RWPE2 (cell line): ENCODE results near the gene OR6M1.
A peak's percentile ranks its signal among the peaks of the same experiment; 100 is the strongest.

Source experiments
- ATAC-seq: fragments of 200-7000 bp; cut with Tn5 transposase; 3 replicates; pipeline ENCODE4 v1.9.1; 2021; ENCODE audit warnings: low read depth
- DNase-seq: peaks from one replicate; pipeline ENCODE4 v3.0.0-alpha.2; 2020; ENCODE audit warnings: low spot score
- H3K27ac ChIP-seq: fragments of 450-650 bp; 2 replicates; pipeline ENCODE4 v1.5.1; 2017; ENCODE audit warnings: mild to moderate bottlenecking; ENCODE audit not compliant: poor library complexity, severe bottlenecking
- H3K27me3 ChIP-seq: fragments of 250-450 bp; sonication (Bioruptor Pico); 2 replicates; pipeline ENCODE4 v1.5.1; 2021; ENCODE audit warnings: mild to moderate bottlenecking, moderate library complexity; ENCODE audit not compliant: insufficient read depth, poor library complexity, severe bottlenecking
- H3K36me3 ChIP-seq: fragments of 250-450 bp; sonication (Bioruptor Pico); 2 replicates; pipeline ENCODE4 v1.5.1; 2020; ENCODE audit warnings: low read depth, mild to moderate bottlenecking, moderate library complexity
- H3K4me1 ChIP-seq: fragments of 250-450 bp; sonication (Bioruptor Pico); 2 replicates; pipeline ENCODE4 v1.5.1; 2021; ENCODE audit warnings: mild to moderate bottlenecking, moderate library complexity; ENCODE audit not compliant: insufficient read depth, poor library complexity, severe bottlenecking
- H3K4me3 ChIP-seq: fragments of 250-450 bp; sonication (Bioruptor Pico); 2 replicates; pipeline ENCODE4 v1.5.1; 2021; ENCODE audit warnings: mild to moderate bottlenecking, moderate library complexity; ENCODE audit not compliant: severe bottlenecking
- H3K9me3 ChIP-seq: fragments of 250-450 bp; sonication (Bioruptor Pico); 2 replicates; pipeline ENCODE4 v1.5.1; 2021; ENCODE audit warnings: mild to moderate bottlenecking, moderate library complexity; ENCODE audit not compliant: severe bottlenecking
- TF ChIP-seq, protein P1 (sequence below): fragments of 450-650 bp; IDR thresholded peaks from one replicate; pipeline ENCODE4 v1.5.1; 2017; ENCODE audit warnings: mild to moderate bottlenecking, moderate library complexity; ENCODE audit not compliant: poor library complexity, severe bottlenecking

OR6M1 gene

DNA sequence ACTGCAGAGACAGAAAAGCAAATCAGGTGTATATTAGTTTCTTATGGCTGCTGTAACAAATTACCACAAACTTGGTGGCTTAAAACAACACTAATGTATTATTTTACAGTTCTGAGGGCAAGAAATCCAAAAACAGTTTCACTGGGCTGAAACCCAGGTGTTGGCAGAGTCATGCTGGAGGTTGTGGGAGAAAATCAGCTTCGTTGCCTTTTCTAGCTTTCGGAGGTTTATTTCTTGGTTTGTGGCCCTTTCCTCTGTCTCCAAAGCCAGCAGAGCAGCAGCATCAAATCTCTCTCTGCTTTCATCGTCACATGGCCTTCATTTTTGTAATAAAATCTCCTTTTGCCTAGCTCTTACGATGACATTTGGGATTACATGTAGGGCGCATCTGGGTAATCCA lies 33.0 kb upstream of the OR6M1 start:
- no peak overlapping the region for H3K4me3 ChIP-seq
- ATAC-seq (no peak), DNase-seq (no peak)
- H3K36me3 ChIP-seq: no peaks in the 10 kb centered on the region
- TF ChIP-seq, protein P1, sequence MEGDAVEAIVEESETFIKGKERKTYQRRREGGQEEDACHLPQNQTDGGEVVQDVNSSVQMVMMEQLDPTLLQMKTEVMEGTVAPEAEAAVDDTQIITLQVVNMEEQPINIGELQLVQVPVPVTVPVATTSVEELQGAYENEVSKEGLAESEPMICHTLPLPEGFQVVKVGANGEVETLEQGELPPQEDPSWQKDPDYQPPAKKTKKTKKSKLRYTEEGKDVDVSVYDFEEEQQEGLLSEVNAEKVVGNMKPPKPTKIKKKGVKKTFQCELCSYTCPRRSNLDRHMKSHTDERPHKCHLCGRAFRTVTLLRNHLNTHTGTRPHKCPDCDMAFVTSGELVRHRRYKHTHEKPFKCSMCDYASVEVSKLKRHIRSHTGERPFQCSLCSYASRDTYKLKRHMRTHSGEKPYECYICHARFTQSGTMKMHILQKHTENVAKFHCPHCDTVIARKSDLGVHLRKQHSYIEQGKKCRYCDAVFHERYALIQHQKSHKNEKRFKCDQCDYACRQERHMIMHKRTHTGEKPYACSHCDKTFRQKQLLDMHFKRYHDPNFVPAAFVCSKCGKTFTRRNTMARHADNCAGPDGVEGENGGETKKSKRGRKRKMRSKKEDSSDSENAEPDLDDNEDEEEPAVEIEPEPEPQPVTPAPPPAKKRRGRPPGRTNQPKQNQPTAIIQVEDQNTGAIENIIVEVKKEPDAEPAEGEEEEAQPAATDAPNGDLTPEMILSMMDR: no peak
- H3K27me3 ChIP-seq: peaks cover 2% of the 10 kb centered on the region
- H3K4me1 ChIP-seq: no peaks in the 10 kb centered on the region
- H3K9me3 ChIP-seq: no peaks in the 10 kb centered on the region
- H3K27ac ChIP-seq: no peak overlapping the region

DNA sequence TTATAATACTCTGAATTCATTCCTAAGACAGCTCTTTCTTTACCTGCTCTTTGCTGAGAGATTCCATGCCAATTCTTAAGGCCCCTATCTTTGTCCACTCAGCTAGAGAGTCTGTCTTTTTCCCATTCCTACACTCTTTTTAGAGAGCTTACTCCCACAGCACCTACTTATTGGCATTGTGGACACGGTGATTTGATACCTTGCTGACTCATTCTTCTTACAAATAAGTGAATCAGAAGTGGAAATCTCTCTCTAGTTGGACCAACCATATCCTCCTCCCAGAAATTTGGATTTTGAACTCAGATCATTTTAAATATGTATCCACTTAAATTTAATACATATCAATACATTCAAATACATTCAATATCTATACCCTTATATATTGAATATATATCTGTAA lies 32.5 kb upstream of the OR6M1 start:
- Histone ChIP-seq H3K27me3 (no peaks in the 10 kb centered on the region), H3K4me1 (no peaks in the 10 kb centered on the region), H3K27ac (no peak overlapping the region), H3K9me3 (no peaks in the 10 kb centered on the region), H3K36me3 (no peaks in the 10 kb centered on the region), H3K4me3 (no peak overlapping the region)
- TF ChIP-seq, protein P1: no peak
- ATAC-seq: peak; percentile 79
- no peak for DNase-seq

DNA sequence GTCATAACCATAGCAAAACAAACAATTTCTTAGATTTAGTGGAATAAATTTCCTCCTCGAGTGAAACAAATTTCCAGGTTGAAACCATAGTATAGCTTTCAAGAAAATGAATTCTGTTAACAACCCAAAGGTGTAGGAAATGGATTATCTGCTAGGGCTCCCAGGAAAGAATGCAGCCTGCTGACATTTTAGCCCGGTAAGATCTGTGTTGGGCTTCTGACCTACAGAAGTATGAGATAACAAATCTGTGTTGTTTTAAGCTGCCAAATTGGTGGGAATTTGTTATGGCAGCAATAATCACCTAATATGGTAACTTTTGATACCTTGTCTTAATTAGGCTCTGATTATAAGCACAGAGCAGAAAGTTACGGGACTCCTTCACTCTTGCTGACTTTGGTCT lies 32.0 kb upstream of the OR6M1 start:
- no peak overlapping the region for H3K27ac ChIP-seq
- no peaks in the 10 kb centered on the region for H3K9me3 ChIP-seq
- ATAC-seq (no peak), DNase-seq (no peak)
- TF ChIP-seq, protein P1: no peak
- H3K27me3 ChIP-seq: no peaks in the 10 kb centered on the region
- H3K36me3 ChIP-seq: no peaks in the 10 kb centered on the region
- H3K4me1 ChIP-seq: no peaks in the 10 kb centered on the region
- H3K4me3 ChIP-seq: no peak overlapping the region

DNA sequence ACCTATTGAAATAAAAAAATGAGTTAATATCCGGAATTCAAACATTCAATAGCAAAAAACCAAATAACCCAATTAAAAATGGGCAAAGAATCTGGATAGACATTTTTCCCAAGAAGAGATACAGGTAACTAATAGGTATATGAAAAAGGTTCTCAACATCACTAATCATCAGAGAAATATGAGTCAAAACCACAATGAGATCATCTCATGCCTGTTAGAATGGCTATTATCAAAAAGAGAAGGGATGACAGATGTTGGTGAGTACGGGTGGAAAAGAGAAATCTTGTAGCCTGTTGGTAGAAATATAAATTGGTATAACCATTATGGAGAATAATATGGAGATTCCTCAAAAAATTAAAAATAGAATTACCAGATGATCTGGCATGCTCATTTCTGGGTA lies 26.9 kb upstream of the OR6M1 start:
- Histone ChIP-seq H3K9me3 (no peaks in the 10 kb centered on the region), H3K36me3 (no peaks in the 10 kb centered on the region), H3K27ac (no peak overlapping the region), H3K27me3 (no peaks in the 10 kb centered on the region), H3K4me1 (no peaks in the 10 kb centered on the region), H3K4me3 (no peak overlapping the region)
- TF ChIP-seq, protein P1: no peak
- DNase-seq (no peak), ATAC-seq (peak; percentile 85)

DNA sequence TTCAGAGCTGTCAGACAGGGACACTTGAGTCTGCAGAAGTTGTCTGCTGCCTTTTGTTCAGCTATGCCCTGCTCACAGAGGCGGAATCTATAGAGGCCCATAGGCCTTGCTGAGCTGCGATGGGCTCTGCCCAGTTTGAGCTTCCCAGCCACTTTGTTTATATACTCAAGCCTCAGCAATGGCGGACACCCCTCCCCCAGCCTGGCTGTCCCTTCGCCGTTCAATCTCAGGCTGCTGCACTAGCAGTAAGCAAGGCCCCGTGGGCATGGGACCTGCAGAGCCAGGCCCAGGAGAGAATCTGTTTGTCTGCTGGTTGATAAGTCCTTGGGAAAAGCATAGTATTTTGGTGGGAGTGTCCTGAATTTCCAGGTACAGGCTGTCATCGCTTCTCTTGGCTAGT lies 23.6 kb upstream of the OR6M1 start:
- no peaks in the 10 kb centered on the region for H3K9me3 ChIP-seq
- DNase-seq (no peak), ATAC-seq (no peak)
- H3K4me1 ChIP-seq: no peaks in the 10 kb centered on the region
- no peaks in the 10 kb centered on the region for H3K36me3 ChIP-seq
- TF ChIP-seq, protein P1: no peak
- no peak overlapping the region for H3K4me3 ChIP-seq
- H3K27ac ChIP-seq: no peak overlapping the region
- no peaks in the 10 kb centered on the region for H3K27me3 ChIP-seq
